HPDE6-E6E7 (cell line): Measurements from ENCODE around the gene ZNF549.
"Not testable (repeated sequence)": the region's sequence is repeated elsewhere in the genome, so short reads cannot be mapped to it uniquely, and the experiment has no call there.

Experiments
- DNase-seq: peaks from one replicate; pipeline ENCODE4 v3.0.0; 2011; ENCODE audit warnings: missing footprints; ENCODE audit errors: extremely low spot score

The ZNF549 gene

GRCh38 chr19:57527136-57527881 is at the start of gene ZNF549:
TSS of gene ZNF549 (plus strand) at chr19:57527356. CDS start at chr19:57527574, 218 bp downstream.
- DNase-seq, result peak; percentile 95

DNA sequence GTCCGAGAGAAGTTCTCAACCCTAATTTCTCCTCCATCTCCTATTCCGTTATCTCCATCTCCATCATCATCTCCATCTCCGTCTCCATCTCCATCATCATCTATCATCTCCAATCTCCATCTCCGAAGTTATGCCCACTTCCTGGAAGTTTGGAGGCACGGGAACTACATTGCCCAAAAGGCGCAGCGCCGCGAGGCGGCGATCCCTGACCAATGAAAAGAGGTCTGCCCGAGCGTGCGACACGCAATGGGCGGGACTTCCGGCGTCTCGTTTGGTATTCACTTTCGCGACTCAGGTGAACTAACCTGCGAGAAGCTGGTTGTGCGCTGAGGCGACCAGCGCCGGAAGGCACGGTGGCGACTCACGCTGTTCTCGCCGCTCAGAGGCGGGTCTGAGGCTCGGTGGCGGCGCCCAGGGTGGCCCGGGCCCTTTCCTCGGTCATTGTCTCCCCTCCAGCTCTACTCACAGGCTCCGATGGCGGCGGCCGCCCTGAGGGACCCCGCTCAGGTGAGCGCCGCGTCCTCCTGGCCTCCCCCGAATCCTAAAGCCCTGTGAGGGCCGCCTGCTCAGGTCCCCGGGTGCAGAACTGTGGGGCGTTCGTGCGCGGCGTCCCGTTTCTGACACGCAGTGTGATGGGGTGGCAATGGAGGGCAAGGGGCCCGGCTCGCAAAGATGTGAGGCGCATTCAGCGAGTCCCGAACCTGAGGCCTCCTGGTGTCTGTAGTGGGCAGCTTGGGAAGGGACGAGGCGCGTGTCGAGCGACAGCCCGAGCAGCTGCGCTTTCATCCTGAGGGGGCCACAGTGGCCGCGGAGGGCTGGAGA is 39.5 kb upstream of the ZNF549 start, which contains the start of gene ZNF419:
Gene ZNF419, plus strand, starts transcription at position 274 of the 822 bp plus-strand sequence. Its CDS starts 201 bp downstream, at position 475.
- DNase-seq, result peak; percentile 95

DNA sequence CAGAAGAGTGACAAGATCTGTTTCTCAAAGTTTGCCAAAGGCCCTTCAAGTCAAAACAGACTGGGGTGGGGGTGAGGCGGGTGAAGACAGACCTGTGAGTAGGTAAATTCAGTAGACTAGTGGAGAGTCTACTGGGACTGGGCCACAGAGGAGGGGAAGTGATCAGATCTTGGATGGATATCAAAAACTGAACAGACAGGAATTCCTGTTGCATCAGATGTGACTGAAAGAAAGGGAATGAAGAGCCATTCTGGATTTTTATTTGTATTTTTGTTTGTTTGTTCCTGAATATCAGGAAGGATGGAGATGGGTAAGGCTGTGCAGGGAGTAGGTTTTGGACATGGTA is 38.9 kb upstream of the ZNF549 start:
- not testable (repeated sequence) for DNase-seq

DNA sequence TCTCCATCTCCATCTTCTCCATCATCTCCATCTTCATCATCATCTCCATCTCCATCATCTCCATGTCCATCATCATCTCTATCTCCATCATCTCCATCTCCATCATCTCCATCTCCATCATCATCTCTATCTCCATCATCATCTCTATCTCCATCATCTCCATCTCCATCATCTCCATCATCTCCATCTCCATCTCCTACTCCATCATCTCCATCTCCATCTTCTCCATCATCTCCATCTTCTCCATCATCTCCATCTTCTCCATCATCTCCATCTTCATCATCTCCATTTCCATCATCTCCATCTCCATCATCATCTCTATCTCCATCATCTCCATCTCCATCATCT is 27.9 kb upstream of the ZNF549 start:
- DNase-seq, result not testable (repeated sequence)

DNA sequence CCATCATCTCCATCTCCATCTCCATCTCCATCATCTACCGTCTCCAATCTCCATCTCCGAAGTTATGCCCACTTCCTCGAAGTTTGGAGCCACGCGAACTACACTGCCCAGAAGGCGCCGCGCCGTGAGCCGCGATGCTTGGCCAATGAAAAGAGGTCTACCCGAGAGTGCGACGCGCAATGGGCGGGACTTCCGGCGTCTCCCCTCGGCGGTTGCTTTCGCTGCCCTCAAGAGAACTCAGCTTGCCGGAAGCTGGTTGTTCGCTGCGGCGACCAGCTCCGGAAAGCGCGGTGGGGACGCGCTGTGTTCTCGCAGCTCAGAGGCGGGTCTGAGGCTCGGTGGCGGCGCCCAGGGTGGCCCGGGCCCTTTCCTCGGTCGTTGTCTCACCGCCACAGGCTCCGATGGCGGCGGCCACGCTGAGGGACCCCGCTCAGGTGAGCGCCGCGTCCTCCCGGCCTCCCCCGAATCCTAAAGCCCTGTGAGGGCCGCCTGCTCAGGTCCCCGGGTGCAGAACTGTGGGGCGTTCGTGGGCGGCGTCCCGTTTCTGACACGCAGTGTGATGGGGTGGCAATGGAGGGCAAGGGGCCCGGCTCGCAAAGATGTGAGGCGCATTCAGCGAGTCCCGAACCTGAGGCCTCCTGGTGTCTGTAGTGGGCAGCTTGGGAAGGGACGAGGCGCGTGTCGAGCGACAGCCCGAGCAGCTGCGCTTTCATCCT is 27.3 kb upstream of the ZNF549 start, which contains the start of gene ZNF773:
Gene ZNF773, plus strand, starts transcription at position 259 of the 716 bp plus-strand sequence. Its CDS starts 143 bp downstream, at position 402.
- peak; percentile 90 for DNase-seq

- DNase-seq, result not testable (repeated sequence)
These were observed 26.8 kb upstream of the ZNF549 start for GRCh38 chr19:57500400-57500799.

DNA sequence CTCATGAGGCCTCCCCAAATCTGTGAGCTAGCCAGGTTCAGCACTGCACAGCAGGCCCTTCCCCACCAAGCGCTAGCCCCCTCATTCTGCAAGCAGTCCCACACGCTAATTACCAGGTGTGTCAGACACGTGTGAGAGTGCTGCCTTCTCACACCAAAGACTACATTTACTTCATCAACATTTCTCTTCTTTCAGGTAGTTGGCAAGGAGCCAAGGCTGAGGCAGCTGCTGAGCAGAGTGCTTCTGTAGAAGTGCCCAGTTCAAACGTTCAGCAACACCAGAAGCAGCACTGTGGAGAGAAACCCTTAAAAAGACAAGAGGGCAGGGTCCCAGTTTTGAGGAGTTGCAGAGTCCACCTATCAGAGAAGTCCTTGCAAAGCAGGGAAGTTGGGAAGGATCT is 21.0 kb upstream of the ZNF549 start:
- DNase-seq, result no peak

- DNase-seq, result no peak
These were observed 15.7 kb upstream of the ZNF549 start for GRCh38 chr19:57511484-57511883.

DNA sequence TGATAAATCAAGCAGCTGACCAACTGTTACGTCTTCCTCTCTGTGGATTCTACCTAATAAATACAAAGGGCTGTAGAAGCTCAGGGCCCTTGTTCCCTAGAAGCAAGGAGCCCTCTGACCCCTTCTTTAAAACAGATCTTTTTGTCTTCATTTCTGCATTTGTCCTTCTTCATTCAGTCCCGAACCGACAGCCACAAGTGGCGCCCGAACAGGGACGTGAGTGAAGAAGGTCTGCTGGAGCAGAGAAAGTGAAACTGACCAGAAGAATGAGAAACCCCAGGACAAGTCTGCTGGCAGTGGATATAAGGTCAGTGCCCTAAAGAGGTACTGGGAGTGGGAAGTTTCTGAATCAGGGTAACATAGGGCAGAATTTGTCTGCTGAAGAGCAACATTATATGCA is 14.3 kb upstream of the ZNF549 start:
- DNase-seq, result no peak

- no peak for DNase-seq
These were observed 11.9 kb upstream of the ZNF549 start for GRCh38 chr19:57515255-57515654.

DNA sequence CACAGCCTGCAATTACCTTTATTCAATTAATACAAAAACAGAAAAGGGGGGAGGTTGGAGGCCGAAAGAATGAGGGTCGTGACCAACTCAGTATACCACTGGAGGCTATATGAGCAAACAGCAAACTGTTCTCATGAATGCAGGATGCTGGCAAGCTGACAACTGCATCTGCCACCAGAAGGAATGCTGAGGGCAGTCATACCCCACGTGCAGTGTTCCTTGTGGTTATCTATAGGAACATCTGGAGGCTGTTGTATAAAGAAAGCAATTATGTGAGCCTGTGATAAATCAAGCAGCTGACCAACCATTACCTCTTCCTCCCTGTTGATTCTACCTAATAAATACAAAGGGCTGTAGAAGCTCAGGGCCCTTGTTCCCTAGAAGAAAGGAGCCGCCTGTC is 9.1 kb upstream of the ZNF549 start:
- not testable (repeated sequence) for DNase-seq

DNA sequence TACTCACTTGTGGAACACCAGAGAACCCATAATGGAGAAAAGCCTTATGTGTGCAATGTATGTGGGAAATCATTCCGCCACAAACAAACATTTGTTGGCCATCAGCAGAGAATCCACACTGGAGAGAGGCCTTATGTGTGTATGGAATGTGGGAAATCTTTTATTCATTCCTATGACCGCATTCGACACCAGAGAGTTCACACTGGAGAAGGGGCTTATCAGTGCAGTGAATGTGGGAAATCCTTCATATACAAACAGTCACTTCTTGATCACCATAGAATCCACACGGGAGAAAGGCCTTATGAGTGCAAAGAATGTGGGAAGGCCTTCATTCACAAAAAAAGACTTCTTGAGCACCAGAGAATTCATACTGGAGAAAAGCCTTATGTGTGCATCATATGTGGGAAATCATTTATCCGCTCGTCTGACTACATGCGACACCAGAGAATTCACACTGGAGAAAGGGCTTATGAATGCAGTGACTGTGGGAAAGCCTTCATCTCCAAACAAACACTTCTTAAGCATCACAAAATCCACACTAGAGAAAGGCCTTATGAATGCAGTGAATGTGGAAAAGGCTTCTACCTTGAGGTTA is 10.9 kb downstream of the ZNF549 start:
- no peak for DNase-seq

GRCh38 chr19:57546513-57546912 is 19.4 kb downstream of the ZNF549 start:
- no peak for DNase-seq

GRCh38 chr19:57552432-57552831 is 25.3 kb downstream of the ZNF549 start:
- DNase-seq, result no peak

DNA sequence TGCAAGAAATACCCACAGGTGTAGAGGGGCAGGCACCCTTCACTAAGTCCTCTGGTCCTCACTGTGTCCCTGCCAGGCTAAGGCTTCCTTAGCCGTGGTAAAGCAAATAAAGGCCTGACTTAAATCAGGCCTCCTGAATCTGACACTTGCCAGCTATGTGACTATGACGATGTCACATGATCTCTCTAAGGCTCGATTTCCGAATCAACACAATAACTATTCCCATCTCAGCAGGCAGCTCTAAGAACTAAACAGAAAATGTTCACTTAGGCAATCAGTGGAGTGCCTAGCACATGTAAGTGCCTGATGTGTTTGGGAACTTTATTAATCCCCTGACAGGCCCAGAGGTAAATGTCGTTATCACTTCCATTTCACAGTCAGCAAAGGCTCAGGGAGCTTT is 30.5 kb downstream of the ZNF549 start:
- no peak for DNase-seq

DNA sequence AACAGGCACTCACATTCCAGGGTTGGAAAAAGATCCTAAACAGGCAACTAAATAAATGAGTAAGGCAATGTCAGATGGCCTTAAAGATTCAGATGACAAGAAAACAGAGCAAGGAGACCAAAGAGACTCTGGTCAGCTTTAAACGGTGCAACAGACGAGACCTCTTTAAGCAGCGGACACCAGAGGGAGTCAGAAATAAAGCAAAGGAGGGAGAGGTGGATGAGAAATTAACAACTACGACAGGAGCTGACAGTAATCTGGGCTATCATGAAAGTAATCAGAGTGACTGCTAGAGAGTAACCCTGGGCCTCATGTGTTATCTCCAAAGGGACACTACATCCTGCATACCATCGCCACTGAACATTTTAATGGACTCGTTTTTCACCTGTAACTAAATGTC is 31.4 kb downstream of the ZNF549 start:
- DNase-seq, result no peak

DNA sequence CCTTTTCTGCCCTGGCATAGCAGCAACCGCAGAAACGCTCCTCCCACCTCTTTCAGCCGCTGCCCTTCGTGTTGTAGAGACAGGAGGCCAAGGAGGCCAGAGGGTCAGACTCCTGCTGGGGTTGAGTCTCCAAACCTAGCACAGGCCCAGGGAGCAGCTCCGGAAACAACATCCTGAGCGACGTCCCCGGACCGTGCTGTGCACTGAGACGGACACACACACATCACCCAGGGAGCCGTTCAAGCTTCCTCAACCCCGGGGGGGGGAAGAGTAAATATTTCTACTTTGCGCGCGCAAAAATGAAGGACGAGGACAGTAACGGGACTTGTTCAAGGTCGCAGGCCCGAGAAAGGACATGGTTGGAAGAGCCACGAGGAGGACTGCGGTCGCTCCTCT is 31.9 kb downstream of the ZNF549 start:
- peak; percentile 58 for DNase-seq

GRCh38 chr19:57559404-57560025 is 32.4 kb downstream of the ZNF549 start, which contains the start of gene ZNF550:
TSS of gene ZNF550 (minus strand) at chr19:57559863. CDS start at chr19:57559682, 181 bp downstream.
- DNase-seq, result peak; percentile 93

- peak; percentile 63 for DNase-seq
These were observed 32.9 kb downstream of the ZNF549 start for GRCh38 chr19:57560049-57560491.

- DNase-seq, result no peak
These were observed 36.4 kb downstream of the ZNF549 start for GRCh38 chr19:57563547-57563946.
